Endothelial cell (in vitro differentiated cells): ENCODE results near the gene TMEM183A. TPM values are rescaled to one million over a fixed set of nuclear protein-coding genes. Genes with fewer than 3 reads are reported as not detected.

Source experiments
- DNase-seq: peaks from one replicate; pipeline ENCODE4 v3.0.0; 2021; ENCODE audit warnings: low spot score
- H3K27ac Mint-ChIP-seq: one replicate; pipeline ENCODE4 v1.8.0; 2021; ENCODE audit warnings: mixed read lengths, inconsistent platforms; ENCODE audit not compliant: unreplicated experiment
- H3K27me3 Mint-ChIP-seq: one replicate; pipeline ENCODE4 v1.8.0; 2021; ENCODE audit warnings: mild to moderate bottlenecking, moderate library complexity, mixed read lengths, inconsistent platforms; ENCODE audit not compliant: unreplicated experiment
- H3K36me3 Mint-ChIP-seq: one replicate; pipeline ENCODE4 v1.8.0; 2021; ENCODE audit warnings: mild to moderate bottlenecking, low read depth, mixed read lengths, inconsistent platforms; ENCODE audit not compliant: unreplicated experiment
- H3K4me1 Mint-ChIP-seq: one replicate; pipeline ENCODE4 v1.8.0; 2021; ENCODE audit warnings: mild to moderate bottlenecking, mixed read lengths, inconsistent platforms; ENCODE audit not compliant: unreplicated experiment
- H3K4me3 Mint-ChIP-seq: one replicate; pipeline ENCODE4 v1.8.0; 2021; ENCODE audit warnings: mild to moderate bottlenecking, mixed read lengths, inconsistent platforms; ENCODE audit not compliant: unreplicated experiment
- H3K9me3 Mint-ChIP-seq: one replicate; pipeline ENCODE4 v1.8.0; 2021; ENCODE audit warnings: mixed read lengths, inconsistent platforms; ENCODE audit not compliant: unreplicated experiment
- CTCF ChIP-seq: fragments of 200-600 bp; sonication (generic); IDR thresholded peaks from one replicate; pipeline ENCODE4 v1.5.0; 2021; ENCODE audit warnings: antibody characterized with exemption; ENCODE audit not compliant: unreplicated experiment
- total RNA-seq: library from RNA; stranded (reverse); fragmentation: NEBNext Ultra II Directional; extraction: Animal tissue kit (Norgen Biotek cat#: 25700); gene quantifications from one replicate; pipeline ENCODE4 v1.2.1, GENCODE V29; 2021; ENCODE audit not compliant: unreplicated experiment

TMEM183A gene
- total RNA-seq, 1 donor from 2014 or later, result 65.5 TPM

GRCh38 chr1:203051841-203052324, 44.7 kb downstream of the TMEM183A start:
- peaks cover 8% of the 10 kb centered on the region for H3K27me3 Mint-ChIP-seq
- no peak for TF ChIP-seq CTCF

GRCh38 chr1:203052601-203053000, 45.4 kb downstream of the TMEM183A start:
- H3K4me1 Mint-ChIP-seq, result peaks cover 2% of the 10 kb centered on the region
- H3K27ac Mint-ChIP-seq, result no peak overlapping the region

More at GRCh38 chr1:203051841-203052324, 44.7 kb downstream of the TMEM183A start:
- Mint-ChIP-seq H3K9me3 (no peaks in the 10 kb centered on the region), H3K36me3 (peaks cover 4% of the 10 kb centered on the region), H3K4me1 (no peaks in the 10 kb centered on the region), H3K4me3 (no peak overlapping the region), H3K27ac (no peak overlapping the region)
- DNase-seq, result no peak

GRCh38 chr1:203054184-203054583, 47.0 kb downstream of the TMEM183A start:
- Mint-ChIP-seq H3K27me3 (peaks cover 3% of the 10 kb centered on the region), H3K36me3 (peaks cover 4% of the 10 kb centered on the region), H3K4me1 (peaks cover 6% of the 10 kb centered on the region), H3K27ac (no peak overlapping the region), H3K4me3 (no peak overlapping the region), H3K9me3 (no peaks in the 10 kb centered on the region)
- no peak for TF ChIP-seq CTCF
- no peak for DNase-seq

More at GRCh38 chr1:203052601-203053000, 45.4 kb downstream of the TMEM183A start:
- H3K9me3 Mint-ChIP-seq, result no peaks in the 10 kb centered on the region
- no peak for TF ChIP-seq CTCF
- H3K27me3 Mint-ChIP-seq, result peaks cover 7% of the 10 kb centered on the region
- peaks cover 4% of the 10 kb centered on the region for H3K36me3 Mint-ChIP-seq
- no peak for DNase-seq
- no peak overlapping the region for H3K4me3 Mint-ChIP-seq

- Mint-ChIP-seq H3K27me3 (peaks cover 3% of the 10 kb centered on the region), H3K9me3 (no peaks in the 10 kb centered on the region), H3K4me1 (peaks cover 9% of the 10 kb centered on the region), H3K36me3 (peaks cover 4% of the 10 kb centered on the region), H3K4me3 (no peak overlapping the region), H3K27ac (no peak overlapping the region)
- no peak for DNase-seq
- no peak for TF ChIP-seq CTCF
Measured at GRCh38 chr1:203054642-203055041, 47.5 kb downstream of the TMEM183A start.

- no peak for TF ChIP-seq CTCF
- H3K9me3 Mint-ChIP-seq, result no peaks in the 10 kb centered on the region
- no peak overlapping the region for H3K4me3 Mint-ChIP-seq
- DNase-seq, result no peak
- peaks cover 4% of the 10 kb centered on the region for H3K36me3 Mint-ChIP-seq
- H3K27me3 Mint-ChIP-seq, result peaks cover 3% of the 10 kb centered on the region
- H3K27ac Mint-ChIP-seq, result no peak overlapping the region
- H3K4me1 Mint-ChIP-seq, result peaks cover 9% of the 10 kb centered on the region
Measured at GRCh38 chr1:203055161-203055799, 48.1 kb downstream of the TMEM183A start.
